ENCODE data around the gene CDYL.

Gene CDYL

GRCh38 chr6:4884646-4885340 lies 108.6 kb downstream of the CDYL start:
- DNase-seq (ENCODE audit: low read depth in 2 of 2) = no peak

- DNase-seq (ENCODE audit: low read depth in 2 of 2) = no peak
Measured at GRCh38 chr6:4885341-4885933, 109.2 kb downstream of the CDYL start.

- no peak for DNase-seq (ENCODE audit: low read depth in 2 of 2)
Measured at GRCh38 chr6:4888841-4889240, 112.6 kb downstream of the CDYL start.

- no peak for DNase-seq (ENCODE audit: low read depth in 2 of 2)
Measured at GRCh38 chr6:4889701-4890100, 113.5 kb downstream of the CDYL start.

- DNase-seq (ENCODE audit: low read depth in 2 of 2) = no peak
Measured at GRCh38 chr6:4890191-4890590, 114.0 kb downstream of the CDYL start.

- DNase-seq (ENCODE audit: low read depth in 2 of 2) = no peak
Measured at GRCh38 chr6:4890627-4891026, 114.4 kb downstream of the CDYL start.

GRCh38 chr6:4891141-4891540 lies 114.9 kb downstream of the CDYL start:
- no peak for DNase-seq (ENCODE audit: low read depth in 2 of 2)

- DNase-seq (ENCODE audit: low read depth in 2 of 2) = no peak
Measured at GRCh38 chr6:4892785-4893485, 116.7 kb downstream of the CDYL start.

- no peak for DNase-seq (ENCODE audit: low read depth in 2 of 2)
Measured at GRCh38 chr6:4894049-4894448, 117.8 kb downstream of the CDYL start.

GRCh38 chr6:4895971-4896370 lies 119.8 kb downstream of the CDYL start:
- no peak for DNase-seq (ENCODE audit: low read depth in 2 of 2)

GRCh38 chr6:4896401-4896800 lies 120.2 kb downstream of the CDYL start:
- no peak for DNase-seq (ENCODE audit: low read depth in 2 of 2)

- DNase-seq (ENCODE audit: low read depth in 2 of 2) = no peak
Measured at GRCh38 chr6:4899249-4900034, 123.2 kb downstream of the CDYL start.

GRCh38 chr6:4901386-4902061 lies 125.3 kb downstream of the CDYL start:
- DNase-seq (ENCODE audit: low read depth in 2 of 2) = no peak

- DNase-seq (ENCODE audit: low read depth in 2 of 2) = no peak
Measured at GRCh38 chr6:4902363-4902762, 126.2 kb downstream of the CDYL start.

- DNase-seq (ENCODE audit: low read depth in 2 of 2) = no peak
Measured at GRCh38 chr6:4903121-4903520, 126.9 kb downstream of the CDYL start.

GRCh38 chr6:4903751-4904370 lies 127.7 kb downstream of the CDYL start:
- DNase-seq (ENCODE audit: low read depth in 2 of 2) = no peak

- DNase-seq (ENCODE audit: low read depth in 2 of 2) = no peak
Measured at GRCh38 chr6:4904461-4905025, 128.3 kb downstream of the CDYL start.

GRCh38 chr6:4905826-4906225 lies 129.6 kb downstream of the CDYL start:
- no peak for DNase-seq (ENCODE audit: low read depth in 2 of 2)

- no peak for DNase-seq (ENCODE audit: low read depth in 2 of 2)
Measured at GRCh38 chr6:4906293-4907276, 130.4 kb downstream of the CDYL start.

GRCh38 chr6:4907602-4908001 lies 131.4 kb downstream of the CDYL start:
- DNase-seq (ENCODE audit: low read depth in 2 of 2) = no peak
